ENCODE results near the gene DLG1.
"Not testable (repeated sequence)": the region's sequence is repeated elsewhere in the genome, so short reads cannot be mapped to it uniquely, and the experiment has no call there.

Gene DLG1

GRCh38 chr3:197283045-197283444 lies 15.4 kb downstream of the DLG1 start:
- no peak for DNase-seq

GRCh38 chr3:197281849-197282248 lies 16.6 kb downstream of the DLG1 start:
- no peak for DNase-seq

GRCh38 chr3:197280156-197280555 lies 18.3 kb downstream of the DLG1 start:
- DNase-seq = no peak

- DNase-seq = no peak
Measured at GRCh38 chr3:197278933-197279332, 19.5 kb downstream of the DLG1 start.

- DNase-seq = not testable (repeated sequence)
Measured at GRCh38 chr3:197276808-197277207, 21.6 kb downstream of the DLG1 start.

- no peak for DNase-seq
Measured at GRCh38 chr3:197270558-197271317, 27.7 kb downstream of the DLG1 start.

GRCh38 chr3:197269024-197269423 lies 29.4 kb downstream of the DLG1 start:
- no peak for DNase-seq

GRCh38 chr3:197268294-197268693 lies 30.1 kb downstream of the DLG1 start:
- no peak for DNase-seq

GRCh38 chr3:197266331-197266730 lies 32.1 kb downstream of the DLG1 start:
- no peak for DNase-seq

- DNase-seq = no peak
Measured at GRCh38 chr3:197262709-197263108, 35.7 kb downstream of the DLG1 start.

GRCh38 chr3:197261164-197261509 lies 37.3 kb downstream of the DLG1 start:
- DNase-seq = no peak

GRCh38 chr3:197260491-197261163 lies 37.8 kb downstream of the DLG1 start:
- DNase-seq = no peak

GRCh38 chr3:197259096-197259495 lies 39.3 kb downstream of the DLG1 start:
- no peak for DNase-seq

- DNase-seq = no peak
Measured at GRCh38 chr3:197258168-197258755, 40.1 kb downstream of the DLG1 start.

GRCh38 chr3:197257711-197258110 lies 40.7 kb downstream of the DLG1 start:
- DNase-seq = no peak

- DNase-seq = no peak
Measured at GRCh38 chr3:197256836-197257444, 41.5 kb downstream of the DLG1 start.

- DNase-seq = no peak
Measured at GRCh38 chr3:197256104-197256503, 42.3 kb downstream of the DLG1 start.

GRCh38 chr3:197253238-197253947 lies 45.0 kb downstream of the DLG1 start:
- no peak for DNase-seq

- no peak for DNase-seq
Measured at GRCh38 chr3:197249542-197249941, 48.9 kb downstream of the DLG1 start.

- no peak for DNase-seq
Measured at GRCh38 chr3:197248341-197248740, 50.1 kb downstream of the DLG1 start.

GRCh38 chr3:197244751-197245150 lies 53.7 kb downstream of the DLG1 start:
- DNase-seq = no peak

- DNase-seq = peak; percentile 61
Measured at GRCh38 chr3:197242784-197243432, 55.5 kb downstream of the DLG1 start.

- no peak for DNase-seq
Measured at GRCh38 chr3:197241173-197241572, 57.2 kb downstream of the DLG1 start.
